ENCODE data around the gene MAPKAP1.

GRCh38 chr9:125494653-125494915 lies 212.4 kb downstream of the MAPKAP1 start:
- TF ChIP-seq CTCF (IDR thresholded peaks at IDR 0.05) (no peak), EZH2 (IDR thresholded peaks at IDR 0.05) (no peak), EZH2phosphoT487 (IDR thresholded peaks at IDR 0.05) (no peak)
